Left kidney (tissue), 2 donors: ENCODE results near the gene ARAP1. TPM values are rescaled to one million over a fixed set of nuclear protein-coding genes. Genes with fewer than 3 reads are reported as not detected.

Experiments
- DNase-seq: peaks from one replicate; pipeline ENCODE4 v3.0.0-alpha.2; 2013
- polyA plus RNA-seq: library from polyadenylated mRNA; unstranded; fragments of 120-200 nt; gene quantifications from one replicate; pipeline ENCODE4 v1.2.1, GENCODE V29; 2013; ENCODE audit not compliant: insufficient read length

The ARAP1 gene
- polyA plus RNA-seq, 1 donor, result 69.2 TPM

DNA sequence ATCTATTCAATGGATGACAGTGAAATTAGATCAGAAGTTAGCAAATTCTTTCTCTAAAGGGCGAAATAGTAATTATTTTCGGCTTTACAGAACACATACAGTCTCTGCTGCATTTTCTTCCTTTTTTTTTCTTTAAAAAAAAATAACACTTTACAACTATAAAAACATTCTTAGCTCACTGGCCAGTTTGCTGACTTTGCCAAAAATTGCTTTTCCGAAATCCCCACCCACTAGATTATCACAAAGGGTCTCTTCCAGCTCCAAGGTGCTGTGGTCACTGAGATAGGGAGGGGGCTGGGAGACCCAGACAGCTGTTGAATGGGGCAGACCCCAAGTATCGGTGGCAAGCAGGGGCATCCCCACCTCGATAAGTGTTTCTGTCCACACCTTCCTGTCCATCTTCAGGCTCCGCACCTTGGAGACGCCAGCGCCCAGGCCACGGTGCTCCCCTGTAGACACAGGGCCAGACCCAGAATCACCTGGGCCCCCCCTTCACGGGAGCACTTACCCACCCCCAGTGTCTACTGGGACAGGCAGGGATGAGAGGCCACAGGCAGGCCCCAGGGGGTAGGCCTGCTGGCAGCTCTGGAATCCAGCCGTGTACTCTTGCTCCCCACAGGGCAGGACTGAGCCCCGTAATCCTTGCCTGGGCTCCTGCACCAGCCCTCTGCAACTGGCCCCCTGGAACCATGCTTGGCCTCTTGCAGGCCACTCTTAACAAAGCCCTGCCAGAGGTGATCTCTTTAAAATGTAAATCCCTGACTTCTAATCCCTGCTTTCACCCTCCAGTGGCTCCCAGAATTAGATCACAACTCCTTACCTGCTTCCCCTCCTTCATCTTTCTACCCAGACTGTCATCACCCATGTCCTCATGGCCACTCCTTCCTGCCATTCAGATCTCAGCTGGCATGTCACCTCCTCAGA, 46.5 kb downstream of the ARAP1 start:
- DNase-seq, result no peak

- DNase-seq, result no peak
Measured at GRCh38 chr11:72704783-72705265, 47.4 kb downstream of the ARAP1 start.

GRCh38 chr11:72704028-72704782, 48.0 kb downstream of the ARAP1 start:
- DNase-seq, result no peak

- DNase-seq, result peak; percentile 82
Measured at GRCh38 chr11:72703267-72704008, 48.8 kb downstream of the ARAP1 start.

GRCh38 chr11:72702577-72703241, 49.5 kb downstream of the ARAP1 start:
- no peak for DNase-seq

- DNase-seq, result no peak
Measured at GRCh38 chr11:72702096-72702495, 50.1 kb downstream of the ARAP1 start.

DNA sequence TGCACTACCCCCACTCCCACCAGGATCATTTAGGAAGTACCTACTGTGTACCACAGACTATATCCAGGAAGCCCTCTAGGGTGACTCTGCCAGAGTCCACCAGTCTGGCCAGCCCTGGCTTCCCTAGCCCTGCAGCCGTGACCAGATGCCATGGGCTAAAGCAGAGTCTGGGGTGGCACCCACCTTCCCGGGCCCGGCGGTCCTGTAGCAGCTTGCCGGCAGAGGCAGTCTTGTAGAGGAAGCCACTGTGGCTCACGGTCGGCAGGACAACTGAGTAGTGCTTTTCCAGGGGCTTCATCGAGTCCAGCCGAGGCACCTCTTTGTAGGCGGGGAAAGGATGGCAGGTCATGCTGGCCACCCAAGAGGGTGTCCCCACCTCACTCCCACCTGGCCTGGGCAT, 50.7 kb downstream of the ARAP1 start:
- DNase-seq, result no peak

DNA sequence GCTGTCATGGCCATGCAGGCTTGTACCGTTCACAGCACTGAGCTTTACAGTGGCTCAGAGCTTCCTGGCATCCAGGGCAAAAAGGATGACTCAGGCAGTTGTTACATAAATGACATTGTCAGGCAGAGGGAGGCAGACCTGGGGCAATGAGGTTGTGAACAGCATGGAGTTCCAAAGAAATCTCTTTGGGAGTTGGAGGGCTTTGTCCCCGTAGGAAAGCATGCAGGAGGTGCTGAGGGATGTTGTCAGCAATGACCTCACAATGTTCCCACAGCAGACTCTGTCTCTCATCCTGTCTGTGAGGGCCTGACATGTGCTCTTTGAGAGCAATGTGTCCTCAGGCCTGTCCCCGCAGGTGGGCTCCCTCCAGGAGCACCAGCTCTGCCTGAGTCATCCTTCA, 52.1 kb downstream of the ARAP1 start:
- DNase-seq, result no peak

DNA sequence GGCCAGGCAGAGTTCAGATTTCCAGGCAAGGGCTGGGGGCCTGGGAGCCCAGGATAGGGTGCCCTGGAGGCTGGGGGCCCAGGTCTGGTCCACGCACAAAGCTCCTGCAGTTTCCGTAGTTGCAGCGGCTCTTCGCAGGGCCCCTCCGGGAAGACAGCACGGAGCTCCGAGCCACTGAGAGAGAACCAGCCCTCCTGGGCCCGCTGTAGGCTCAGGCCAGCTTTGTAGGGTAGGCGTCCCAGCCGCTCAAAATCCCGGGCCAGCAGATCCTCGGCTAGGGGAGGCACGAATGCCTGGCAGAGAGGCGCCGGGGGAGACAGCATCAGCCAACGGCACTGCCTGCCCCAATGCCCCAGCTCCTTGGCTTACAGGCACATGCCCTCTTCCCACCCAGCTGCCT, 54.4 kb downstream of the ARAP1 start:
- DNase-seq, result no peak

DNA sequence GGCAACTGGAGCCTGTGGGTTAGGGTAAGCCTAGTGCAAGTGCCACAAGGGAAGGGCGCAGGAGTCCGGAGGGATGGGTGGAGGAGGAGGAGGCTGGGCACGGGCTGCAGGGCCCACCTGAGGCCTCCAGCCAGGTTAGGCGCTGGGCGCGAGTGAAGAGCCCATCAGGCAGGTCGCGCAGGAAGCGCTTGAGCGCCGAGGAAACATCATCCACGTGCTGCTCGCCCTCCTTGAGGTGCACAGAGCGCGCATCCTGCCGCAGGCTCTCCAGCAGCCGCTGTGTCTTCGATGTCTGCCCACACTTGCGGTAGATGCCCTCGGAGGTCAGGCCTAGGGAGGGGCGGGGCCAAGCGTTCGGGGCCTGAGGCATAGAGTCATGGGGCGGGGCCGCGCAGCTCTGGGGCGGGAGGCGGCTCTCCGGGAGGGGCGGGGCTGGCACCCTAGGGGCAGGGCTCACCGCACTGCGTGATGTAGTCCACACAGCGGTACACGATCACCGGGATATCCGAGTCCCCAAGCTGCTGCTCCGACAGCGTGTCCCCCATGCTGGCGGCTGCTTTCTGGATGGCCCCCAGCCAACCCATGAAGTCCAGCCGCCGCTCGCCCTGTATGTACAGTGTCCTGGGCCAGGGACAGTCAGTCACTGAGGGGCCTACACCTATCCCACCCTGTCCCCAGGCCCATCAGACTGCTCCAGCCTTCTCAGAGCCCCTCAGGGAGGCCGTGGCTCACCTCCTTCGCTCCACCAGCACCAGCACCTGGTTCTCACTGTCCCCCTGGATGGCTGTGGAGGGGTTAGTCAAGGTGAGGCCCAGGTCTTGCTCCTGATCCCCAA, 55.1 kb downstream of the ARAP1 start:
- DNase-seq, result no peak

DNA sequence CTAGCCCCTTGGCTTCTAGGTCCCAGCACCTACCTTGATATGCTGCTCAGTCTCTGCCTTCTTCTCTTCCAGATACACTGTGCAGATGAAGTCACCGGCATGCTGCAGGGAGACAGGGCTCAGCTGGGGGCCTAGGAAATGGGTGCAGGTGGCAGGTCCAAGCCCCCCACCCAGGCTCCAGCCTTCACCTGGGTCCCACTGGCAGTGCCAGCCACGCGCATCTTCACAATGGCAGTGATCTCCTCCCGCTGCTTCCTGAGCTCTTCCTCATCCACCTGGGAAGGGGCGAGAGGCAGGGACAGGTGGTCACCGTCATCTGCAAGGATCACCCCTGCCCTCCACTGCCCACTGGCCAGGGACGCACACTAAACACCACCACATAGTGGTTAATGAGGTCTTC, 56.9 kb downstream of the ARAP1 start:
- DNase-seq, result no peak

DNA sequence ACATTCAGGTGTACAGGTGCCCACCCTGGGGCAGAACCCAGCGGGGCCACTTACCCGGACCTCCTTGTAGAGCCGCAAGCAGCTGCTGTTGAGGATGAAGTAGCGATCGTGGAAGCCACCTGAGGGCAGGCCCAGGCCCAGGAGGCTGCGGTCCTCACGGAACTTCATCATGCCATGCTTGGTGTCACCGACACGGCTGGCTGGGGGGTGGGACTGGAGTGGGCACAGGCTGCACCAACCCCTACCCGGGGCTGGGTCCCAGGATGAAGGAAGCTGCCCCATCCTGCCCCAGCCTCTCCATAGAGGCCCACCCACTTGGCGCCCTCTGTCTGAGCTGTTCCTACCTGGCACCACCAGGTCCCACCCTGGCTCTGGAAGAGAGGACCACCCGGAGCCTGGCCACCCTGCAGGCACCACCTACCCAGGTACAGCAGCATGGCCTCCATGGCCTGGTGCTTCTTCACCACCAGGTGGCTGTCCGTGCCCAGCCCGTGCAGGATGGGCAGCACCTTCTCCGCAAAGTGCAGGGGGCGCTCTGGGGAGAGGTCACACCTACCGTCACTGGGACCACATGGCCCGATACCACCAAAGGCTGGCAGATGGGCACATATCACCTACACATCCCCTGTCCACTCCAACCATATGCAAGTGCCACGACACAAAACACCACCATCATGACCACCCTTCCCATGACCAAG, 58.8 kb downstream of the ARAP1 start:
- no peak for DNase-seq

DNA sequence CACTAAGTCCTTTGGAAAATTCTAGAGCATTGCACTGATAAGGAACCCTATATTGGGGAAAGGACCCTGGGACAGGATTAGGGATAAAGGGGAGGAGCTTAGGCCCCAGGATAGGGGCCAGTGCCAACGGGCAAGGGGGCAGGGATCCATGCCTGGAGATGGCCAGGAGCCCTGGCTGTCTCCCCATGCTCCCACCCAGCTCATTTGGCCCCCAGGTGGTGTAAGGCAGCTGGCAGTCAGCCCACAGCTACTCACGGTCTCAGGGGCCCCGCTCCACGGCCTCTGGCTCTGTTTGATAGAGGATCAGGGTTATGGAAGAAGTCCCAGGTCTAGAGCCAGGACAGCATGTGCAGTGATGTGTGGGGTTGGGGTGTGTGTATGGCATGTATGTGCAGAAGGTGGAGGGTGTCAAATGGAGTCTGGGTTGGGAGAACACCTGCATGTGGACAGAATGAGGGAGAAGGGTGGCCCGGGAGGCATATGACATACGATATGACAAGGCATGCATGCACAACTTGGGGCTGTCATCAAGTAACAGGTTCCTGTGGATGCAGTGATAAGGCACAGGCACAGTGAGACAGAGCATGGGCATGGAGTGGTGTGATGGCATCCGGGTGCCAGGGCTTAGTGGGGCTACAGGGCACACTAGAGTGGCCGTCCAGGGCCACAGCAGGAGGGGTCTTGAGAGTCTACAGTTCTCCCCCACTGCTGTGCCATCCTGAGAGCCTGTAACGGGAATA, 59.5 kb downstream of the ARAP1 start:
- DNase-seq, result no peak

DNA sequence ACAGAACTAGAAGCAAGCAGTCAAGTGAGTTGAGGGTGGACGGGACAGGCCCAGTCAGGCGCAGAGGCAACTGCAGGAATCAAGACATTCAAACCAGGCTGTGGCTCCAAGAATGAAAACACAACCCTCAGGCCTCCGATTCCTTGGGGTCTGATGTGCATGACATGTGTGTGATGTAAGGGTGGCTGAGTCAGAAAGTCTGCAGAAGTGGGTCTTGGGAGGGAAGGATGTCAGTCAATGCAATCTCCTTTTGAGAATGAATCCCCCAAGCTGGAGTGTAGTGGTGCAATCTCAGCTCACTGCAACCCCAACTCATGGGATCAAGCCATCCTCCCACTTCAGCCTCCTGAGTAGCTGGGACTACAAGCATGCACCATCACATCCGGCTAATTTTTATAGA, 62.0 kb downstream of the ARAP1 start:
- DNase-seq, result no peak

DNA sequence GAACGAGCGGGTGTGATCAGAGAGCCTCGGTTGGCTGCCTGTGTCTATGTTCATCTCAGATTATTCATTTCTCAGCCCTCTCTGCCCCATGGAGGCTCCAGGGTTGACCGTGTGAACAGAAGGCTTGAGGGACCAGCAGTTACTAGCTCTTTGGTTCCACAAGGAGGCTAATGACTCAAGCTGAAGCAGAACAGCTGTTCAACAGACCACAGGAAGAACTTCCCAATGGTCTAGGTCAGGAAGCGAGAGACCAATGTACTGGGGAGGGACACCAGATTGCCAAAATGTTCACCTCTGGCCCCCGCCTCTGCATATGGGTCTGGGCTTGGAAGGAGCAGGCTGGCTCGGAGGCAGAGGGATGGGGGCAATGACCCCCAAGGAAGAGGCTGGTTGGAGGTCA, 63.3 kb downstream of the ARAP1 start:
- DNase-seq, result no peak

- DNase-seq, result no peak
Measured at GRCh38 chr11:72688486-72688885, 63.7 kb downstream of the ARAP1 start.

DNA sequence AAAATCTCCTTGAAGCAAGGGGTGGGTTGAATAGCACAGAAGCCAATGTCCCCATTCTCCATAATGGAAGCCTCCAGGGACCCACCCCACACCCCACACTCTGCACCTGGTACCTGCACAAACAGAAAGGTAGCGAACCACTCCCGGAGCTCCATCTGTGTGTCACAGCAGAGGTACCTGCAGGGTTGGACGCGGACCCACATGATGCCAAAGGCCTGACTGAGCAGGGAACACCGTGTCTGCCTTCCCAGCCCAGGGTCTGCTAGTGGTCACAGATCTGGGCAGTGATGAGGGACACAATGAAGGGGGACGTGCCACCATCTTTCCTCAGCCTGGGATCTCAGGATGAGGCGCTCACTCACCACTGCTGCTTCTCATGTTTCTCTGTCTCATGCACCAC, 64.9 kb downstream of the ARAP1 start:
- DNase-seq, result no peak

- DNase-seq, result no peak
Measured at GRCh38 chr11:72686639-72687220, 65.5 kb downstream of the ARAP1 start.
